Stimulated activated naive CD8-positive, alpha-beta T cell treated with anti-CD3 and anti-CD28 coated beads, Interleukin-15, amount 100 ng/mL, for 72 hours (primary cell): ENCODE measurements around the gene LHX1.

Experiments used
- ATAC-seq: fragments of 150-1000 bp; cut with Tn5 transposase; 2 replicates; pipeline ENCODE4 v1.10.0; 2021; ENCODE audit warnings: mild to moderate bottlenecking, moderate library complexity
- DNase-seq, 2 donors: peaks; one replicate each; pipeline ENCODE4 v3.0.0; 2021 to 2022
- H3K27ac Mint-ChIP-seq, 2 donors: one replicate each; pipeline ENCODE4 v1.8.0; 2022; ENCODE audit warnings: mild to moderate bottlenecking in 2 of 2, mixed read lengths in 2 of 2, moderate library complexity in 2 of 2
- H3K27me3 Mint-ChIP-seq: one replicate; pipeline ENCODE4 v1.8.0; 2022; ENCODE audit warnings: mixed read lengths
- H3K4me1 Mint-ChIP-seq: one replicate; pipeline ENCODE4 v1.8.0; 2022; ENCODE audit warnings: mild to moderate bottlenecking, mixed read lengths
- H3K4me3 Mint-ChIP-seq, 2 donors: one replicate each; pipeline ENCODE4 v1.8.0; 2022; ENCODE audit warnings: mild to moderate bottlenecking in 2 of 2, mixed read lengths in 2 of 2, moderate library complexity in 1 of 2
- H3K9me3 Mint-ChIP-seq, 2 donors: one replicate each; pipeline ENCODE4 v1.8.0; 2022; ENCODE audit warnings: mixed read lengths in 2 of 2

The LHX1 gene

GRCh38 chr17:36918211-36918691, 19.0 kb upstream of the LHX1 start:
- no peak for DNase-seq
- H3K27ac Mint-ChIP-seq, result no peak overlapping the region
- H3K9me3 Mint-ChIP-seq, result no peaks in the 10 kb centered on the region
- H3K4me3 Mint-ChIP-seq, result no peak overlapping the region
- H3K27me3 Mint-ChIP-seq, result peaks cover 70% of the 10 kb centered on the region
- no peak for ATAC-seq
- peaks cover 31% of the 10 kb centered on the region for H3K4me1 Mint-ChIP-seq

- peaks cover 76% of the 10 kb centered on the region for H3K27me3 Mint-ChIP-seq
- ATAC-seq (no peak), DNase-seq (no peak)
- H3K27ac Mint-ChIP-seq, result no peak overlapping the region
- no peak overlapping the region for H3K4me3 Mint-ChIP-seq
- peaks cover 31% of the 10 kb centered on the region for H3K4me1 Mint-ChIP-seq
- no peaks in the 10 kb centered on the region for H3K9me3 Mint-ChIP-seq
These were observed 17.8 kb upstream of the LHX1 start for GRCh38 chr17:36919407-36919968.

GRCh38 chr17:36920032-36921005, 17.0 kb upstream of the LHX1 start:
- DNase-seq, result no peak
- peak overlapping the region; percentile 43 to 65 for H3K4me3 Mint-ChIP-seq
- peaks cover 82% of the 10 kb centered on the region for H3K27me3 Mint-ChIP-seq
- peak overlapping the region; percentile 85 to 91 for H3K27ac Mint-ChIP-seq
- H3K9me3 Mint-ChIP-seq, result no peaks in the 10 kb centered on the region
- peaks cover 31% of the 10 kb centered on the region for H3K4me1 Mint-ChIP-seq
- peak; percentile 32 for ATAC-seq

GRCh38 chr17:36921095-36921851, 16.0 kb upstream of the LHX1 start:
- Mint-ChIP-seq H3K27ac (peak overlapping the region; percentile 64 to 85), H3K4me3 (peak overlapping the region; percentile 32 to 65), H3K4me1 (peaks cover 31% of the 10 kb centered on the region), H3K9me3 (no peaks in the 10 kb centered on the region), H3K27me3 (peaks cover 82% of the 10 kb centered on the region)
- peak; percentile 96 for ATAC-seq
- peak; percentile 57 to 75 for DNase-seq

- no peak for ATAC-seq
- peaks cover 83% of the 10 kb centered on the region for H3K27me3 Mint-ChIP-seq
These were observed 15.1 kb upstream of the LHX1 start for GRCh38 chr17:36922175-36922574.

GRCh38 chr17:36923814-36924221, 13.5 kb upstream of the LHX1 start:
- no peaks in the 10 kb centered on the region for H3K9me3 Mint-ChIP-seq
- no peak for DNase-seq
- H3K27ac Mint-ChIP-seq, result no peak overlapping the region
- H3K27me3 Mint-ChIP-seq, result peaks cover 89% of the 10 kb centered on the region
- peaks cover 32% of the 10 kb centered on the region for H3K4me1 Mint-ChIP-seq
- no peak overlapping the region for H3K4me3 Mint-ChIP-seq
- ATAC-seq, result no peak

More at GRCh38 chr17:36922175-36922574, 15.1 kb upstream of the LHX1 start:
- Mint-ChIP-seq H3K4me1 (peaks cover 31% of the 10 kb centered on the region), H3K9me3 (no peaks in the 10 kb centered on the region), H3K27ac (no peak overlapping the region), H3K4me3 (no peak overlapping the region)
- DNase-seq, result no peak

- H3K4me3 Mint-ChIP-seq, result no peak overlapping the region
- H3K9me3 Mint-ChIP-seq, result no peaks in the 10 kb centered on the region
- peaks cover 89% of the 10 kb centered on the region for H3K27me3 Mint-ChIP-seq
- DNase-seq, result no peak
- peaks cover 27% of the 10 kb centered on the region for H3K4me1 Mint-ChIP-seq
- ATAC-seq, result no peak
- no peak overlapping the region for H3K27ac Mint-ChIP-seq
These were observed 11.0 kb upstream of the LHX1 start for GRCh38 chr17:36926226-36926625.

GRCh38 chr17:36926701-36927100, 10.6 kb upstream of the LHX1 start:
- Mint-ChIP-seq H3K27ac (no peak overlapping the region), H3K4me3 (no peak overlapping the region), H3K4me1 (peaks cover 27% of the 10 kb centered on the region), H3K9me3 (no peaks in the 10 kb centered on the region), H3K27me3 (peaks cover 89% of the 10 kb centered on the region)
- no peak for DNase-seq
- no peak for ATAC-seq

- ATAC-seq, result no peak
- H3K4me1 Mint-ChIP-seq, result peaks cover 44% of the 10 kb centered on the region
- no peak overlapping the region for H3K27ac Mint-ChIP-seq
- H3K27me3 Mint-ChIP-seq, result peaks cover 89% of the 10 kb centered on the region
- peak overlapping the region in 1 of 2 donors; percentile 80 for H3K4me3 Mint-ChIP-seq
- DNase-seq, result no peak
- H3K9me3 Mint-ChIP-seq, result no peaks in the 10 kb centered on the region
These were observed 8.6 kb upstream of the LHX1 start for GRCh38 chr17:36928471-36929345.

GRCh38 chr17:36929851-36930582, 7.3 kb upstream of the LHX1 start:
- DNase-seq, result no peak
- H3K9me3 Mint-ChIP-seq, result no peaks in the 10 kb centered on the region
- peaks cover 97% of the 10 kb centered on the region for H3K27me3 Mint-ChIP-seq
- no peak overlapping the region for H3K27ac Mint-ChIP-seq
- H3K4me3 Mint-ChIP-seq, result no peak overlapping the region
- ATAC-seq, result no peak
- peaks cover 56% of the 10 kb centered on the region for H3K4me1 Mint-ChIP-seq

- Mint-ChIP-seq H3K4me1 (peaks cover 62% of the 10 kb centered on the region), H3K27me3 (peaks cover 97% of the 10 kb centered on the region), H3K9me3 (no peaks in the 10 kb centered on the region), H3K4me3 (no peak overlapping the region), H3K27ac (no peak overlapping the region)
- ATAC-seq (no peak), DNase-seq (no peak)
These were observed 6.7 kb upstream of the LHX1 start for GRCh38 chr17:36930583-36930900.

- H3K27ac Mint-ChIP-seq, result no peak overlapping the region
- DNase-seq, result no peak
These were observed 6.1 kb upstream of the LHX1 start for GRCh38 chr17:36931096-36931696.

GRCh38 chr17:36931697-36932382, 5.4 kb upstream of the LHX1 start:
- Mint-ChIP-seq H3K9me3 (no peaks in the 10 kb centered on the region), H3K4me3 (peak overlapping the region; percentile 75 to 82), H3K27ac (no peak overlapping the region), H3K27me3 (peaks cover 100% of the 10 kb centered on the region), H3K4me1 (peaks cover 75% of the 10 kb centered on the region)
- DNase-seq (no peak), ATAC-seq (no peak)

More at GRCh38 chr17:36931096-36931696, 6.1 kb upstream of the LHX1 start:
- peak; percentile 25 for ATAC-seq
- Mint-ChIP-seq H3K9me3 (no peaks in the 10 kb centered on the region), H3K27me3 (peaks cover 100% of the 10 kb centered on the region), H3K4me3 (no peak overlapping the region), H3K4me1 (peaks cover 68% of the 10 kb centered on the region)

- DNase-seq (no peak), ATAC-seq (no peak)
- no peaks in the 10 kb centered on the region for H3K9me3 Mint-ChIP-seq
- H3K4me3 Mint-ChIP-seq, result peak overlapping the region; percentile 75 to 82
- peaks cover 80% of the 10 kb centered on the region for H3K4me1 Mint-ChIP-seq
- no peak overlapping the region for H3K27ac Mint-ChIP-seq
- peaks cover 100% of the 10 kb centered on the region for H3K27me3 Mint-ChIP-seq
These were observed 4.9 kb upstream of the LHX1 start for GRCh38 chr17:36932383-36932693.
